ENCODE data around the gene ANTXR2.

Gene ANTXR2

GRCh38 chr4:79980448-79980847, 92.6 kb downstream of the ANTXR2 start:
- Mint-ChIP-seq H3K4me3 (no peak overlapping the region), H3K36me3 (ENCODE audit: insufficient read depth) (peaks cover 25% of the 10 kb centered on the region), H3K27me3 (no peaks in the 10 kb centered on the region), H3K27ac (ENCODE audit: low read depth) (no peak overlapping the region), H3K9me3 (no peaks in the 10 kb centered on the region), H3K4me1 (no peaks in the 10 kb centered on the region)
- DNase-seq (ENCODE audit: low spot score in 2 of 2) (no peak), ATAC-seq (replicated peaks; ENCODE audit: extremely low read depth, poor library complexity, severe bottlenecking) (no peak)

DNA sequence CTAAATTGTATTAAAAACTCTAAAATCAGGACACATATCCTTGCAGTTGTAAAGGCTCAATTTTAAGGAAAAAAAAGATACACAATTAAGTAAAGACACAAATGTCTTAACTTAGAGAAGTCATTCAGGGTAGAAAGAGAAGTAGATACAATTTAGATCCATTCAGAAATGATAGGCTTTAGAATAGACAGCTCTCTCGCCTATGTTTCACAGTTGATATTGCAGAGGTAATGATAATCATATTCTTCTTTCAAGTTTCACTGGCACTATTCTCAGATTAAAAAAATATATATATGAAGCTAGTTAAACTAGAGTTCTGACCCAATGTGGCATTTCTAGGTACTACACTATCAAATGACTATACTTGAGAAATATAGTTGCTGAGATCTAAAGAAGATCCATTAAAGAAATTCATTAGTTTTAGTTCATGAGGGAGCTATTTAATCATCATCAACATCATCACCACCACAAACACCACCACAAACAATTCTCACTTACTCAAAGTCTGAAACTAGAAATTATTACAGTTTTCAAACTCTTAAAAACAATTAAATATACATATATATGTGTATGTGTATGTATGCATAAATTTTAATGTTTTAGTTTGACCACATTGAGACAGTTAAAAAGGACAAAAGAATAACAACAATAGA, 93.1 kb downstream of the ANTXR2 start:
- no peaks in the 10 kb centered on the region for H3K9me3 Mint-ChIP-seq
- no peaks in the 10 kb centered on the region for H3K4me1 Mint-ChIP-seq
- H3K36me3 Mint-ChIP-seq (ENCODE audit: insufficient read depth): peaks cover 26% of the 10 kb centered on the region
- H3K4me3 Mint-ChIP-seq: no peak overlapping the region
- DNase-seq (ENCODE audit: low spot score in 2 of 2): no peak
- H3K27me3 Mint-ChIP-seq: no peaks in the 10 kb centered on the region
- no peak for ATAC-seq (replicated peaks; ENCODE audit: extremely low read depth, poor library complexity, severe bottlenecking)
- no peak overlapping the region for H3K27ac Mint-ChIP-seq (ENCODE audit: low read depth)

GRCh38 chr4:79977131-79977840, 95.7 kb downstream of the ANTXR2 start:
- H3K9me3 Mint-ChIP-seq: no peaks in the 10 kb centered on the region
- H3K4me3 Mint-ChIP-seq: no peak overlapping the region
- H3K27me3 Mint-ChIP-seq: no peaks in the 10 kb centered on the region
- H3K4me1 Mint-ChIP-seq: no peaks in the 10 kb centered on the region
- ATAC-seq (replicated peaks; ENCODE audit: extremely low read depth, poor library complexity, severe bottlenecking): no peak
- H3K36me3 Mint-ChIP-seq (ENCODE audit: insufficient read depth): peaks cover 26% of the 10 kb centered on the region
- no peak for DNase-seq (ENCODE audit: low spot score in 2 of 2)
- H3K27ac Mint-ChIP-seq (ENCODE audit: low read depth): no peak overlapping the region

DNA sequence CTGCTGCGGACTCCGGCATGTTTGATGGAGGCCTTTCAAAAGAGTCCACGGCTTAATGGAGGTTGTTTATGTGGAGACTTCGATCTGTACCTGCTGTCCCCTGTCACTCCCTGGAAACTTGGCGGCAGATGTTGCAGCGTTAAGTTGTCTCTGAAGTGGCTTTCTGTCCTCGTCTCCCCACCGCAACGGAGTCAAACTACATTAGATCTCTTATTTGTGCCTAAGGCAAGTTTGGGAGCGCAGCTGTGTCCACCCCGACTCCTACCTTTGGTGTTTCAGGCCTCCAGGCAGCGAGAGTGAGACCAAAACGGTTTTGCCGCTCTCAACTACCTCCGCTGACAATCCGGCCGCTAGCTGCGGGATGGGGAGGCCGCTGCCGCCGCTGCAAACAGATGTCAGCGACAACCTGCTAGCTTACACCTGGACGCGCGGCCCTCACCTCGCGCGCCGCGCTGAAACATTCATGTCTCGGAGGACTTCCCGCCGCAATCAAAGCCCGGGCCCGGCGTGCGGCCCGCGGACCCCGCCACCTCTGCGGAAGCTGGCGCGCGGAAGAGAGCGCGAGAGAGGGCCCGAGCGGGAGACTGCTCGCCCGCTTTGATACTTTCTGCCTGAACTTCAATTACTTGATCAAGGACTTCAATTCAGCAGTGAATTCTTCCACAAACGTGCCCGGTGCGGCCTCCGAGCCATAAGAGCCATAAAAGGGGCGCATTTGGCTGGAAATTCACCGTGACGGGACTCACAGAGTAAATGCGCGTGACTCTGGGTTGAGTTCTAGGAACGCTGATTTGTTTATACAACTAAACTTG, 108.4 kb downstream of the ANTXR2 start:
- Mint-ChIP-seq H3K27ac (ENCODE audit: low read depth) (no peak overlapping the region), H3K4me1 (no peaks in the 10 kb centered on the region), H3K27me3 (no peaks in the 10 kb centered on the region), H3K4me3 (no peak overlapping the region), H3K36me3 (ENCODE audit: insufficient read depth) (peaks cover 12% of the 10 kb centered on the region), H3K9me3 (no peaks in the 10 kb centered on the region)
- ATAC-seq (replicated peaks; ENCODE audit: extremely low read depth, poor library complexity, severe bottlenecking): no peak
- DNase-seq (ENCODE audit: low spot score in 2 of 2): no peak

DNA sequence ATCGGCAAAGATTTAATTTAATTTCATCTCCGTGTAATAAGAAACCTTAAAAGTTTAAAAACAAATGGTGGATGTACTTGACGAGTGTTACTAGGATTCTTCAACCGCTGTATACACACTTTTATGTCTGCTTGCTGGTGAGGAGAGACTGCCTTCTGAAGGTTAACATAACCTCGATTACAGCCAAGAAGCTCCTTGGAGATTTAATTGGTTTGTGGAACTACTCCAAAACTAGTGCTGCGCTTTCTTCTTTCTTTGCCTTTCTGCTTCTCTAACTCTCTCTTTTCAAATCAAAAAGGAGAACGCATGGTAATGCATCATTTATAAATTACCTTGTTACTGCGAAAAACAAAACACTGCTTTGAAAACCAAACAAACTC, 109.0 kb downstream of the ANTXR2 start:
- no peak overlapping the region for H3K4me3 Mint-ChIP-seq
- no peak overlapping the region for H3K27ac Mint-ChIP-seq (ENCODE audit: low read depth)
- ATAC-seq (replicated peaks; ENCODE audit: extremely low read depth, poor library complexity, severe bottlenecking) (no peak), DNase-seq (ENCODE audit: low spot score in 2 of 2) (no peak)
- peaks cover 12% of the 10 kb centered on the region for H3K36me3 Mint-ChIP-seq (ENCODE audit: insufficient read depth)
- no peaks in the 10 kb centered on the region for H3K9me3 Mint-ChIP-seq
- no peaks in the 10 kb centered on the region for H3K27me3 Mint-ChIP-seq
- no peaks in the 10 kb centered on the region for H3K4me1 Mint-ChIP-seq

DNA sequence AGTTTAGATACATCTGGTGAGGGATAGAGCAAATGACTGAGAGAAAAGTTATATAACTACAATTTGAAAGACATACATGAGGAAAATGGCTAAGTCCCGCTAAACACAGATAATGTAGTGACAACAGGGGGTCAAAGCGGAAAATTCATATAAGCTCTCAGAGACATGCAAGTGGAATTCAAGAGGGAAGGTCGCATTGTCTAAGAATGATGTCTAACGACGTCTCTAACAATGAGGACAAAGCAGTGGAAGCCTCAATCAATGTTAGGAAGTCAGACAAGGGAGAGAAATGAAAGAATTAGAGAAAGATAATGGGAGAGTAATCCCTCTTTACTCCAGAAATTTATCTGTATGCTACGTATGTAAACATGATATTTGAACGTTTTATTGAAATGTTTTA, 113.4 kb downstream of the ANTXR2 start:
- no peaks in the 10 kb centered on the region for H3K27me3 Mint-ChIP-seq
- H3K4me3 Mint-ChIP-seq: no peak overlapping the region
- H3K9me3 Mint-ChIP-seq: no peaks in the 10 kb centered on the region
- no peaks in the 10 kb centered on the region for H3K4me1 Mint-ChIP-seq
- H3K27ac Mint-ChIP-seq (ENCODE audit: low read depth): no peak overlapping the region
- no peak for DNase-seq (ENCODE audit: low spot score in 2 of 2)
- peaks cover 6% of the 10 kb centered on the region for H3K36me3 Mint-ChIP-seq (ENCODE audit: insufficient read depth)
- ATAC-seq (replicated peaks; ENCODE audit: extremely low read depth, poor library complexity, severe bottlenecking): no peak

- no peak overlapping the region for H3K4me3 Mint-ChIP-seq
- peaks cover 3% of the 10 kb centered on the region for H3K36me3 Mint-ChIP-seq (ENCODE audit: insufficient read depth)
- no peaks in the 10 kb centered on the region for H3K4me1 Mint-ChIP-seq
- ATAC-seq (replicated peaks; ENCODE audit: extremely low read depth, poor library complexity, severe bottlenecking) (no peak), DNase-seq (ENCODE audit: low spot score in 2 of 2) (no peak)
- H3K27ac Mint-ChIP-seq (ENCODE audit: low read depth): no peak overlapping the region
- H3K27me3 Mint-ChIP-seq: no peaks in the 10 kb centered on the region
- H3K9me3 Mint-ChIP-seq: no peaks in the 10 kb centered on the region
Observed at GRCh38 chr4:79958466-79959264, 114.4 kb downstream of the ANTXR2 start.

GRCh38 chr4:79949178-79949577, 123.9 kb downstream of the ANTXR2 start:
- no peak for DNase-seq (ENCODE audit: low spot score in 2 of 2)
- H3K36me3 Mint-ChIP-seq (ENCODE audit: insufficient read depth): no peaks in the 10 kb centered on the region
- no peak for ATAC-seq (replicated peaks; ENCODE audit: extremely low read depth, poor library complexity, severe bottlenecking)

DNA sequence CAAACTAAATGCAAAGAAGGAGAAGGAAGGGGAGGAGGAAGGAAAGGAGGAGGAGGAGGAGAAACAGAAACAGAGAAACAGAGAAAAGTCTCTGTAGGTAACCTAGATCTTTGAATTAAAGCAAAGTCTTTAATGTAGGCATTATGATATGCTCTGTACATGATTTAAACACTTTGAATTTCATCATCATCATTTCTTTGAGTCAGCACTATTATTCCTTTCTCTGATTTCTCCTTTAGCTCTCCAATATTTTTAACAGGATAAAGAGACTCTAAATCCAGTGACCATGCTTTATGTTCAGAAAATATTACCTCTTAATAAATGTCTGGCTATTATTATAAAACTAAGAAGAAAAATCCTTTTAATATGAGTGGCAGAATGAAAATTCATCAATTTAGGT, 124.3 kb downstream of the ANTXR2 start:
- peaks cover 4% of the 10 kb centered on the region for H3K4me1 Mint-ChIP-seq
- H3K9me3 Mint-ChIP-seq: no peaks in the 10 kb centered on the region
- DNase-seq (ENCODE audit: low spot score in 2 of 2) (no peak), ATAC-seq (replicated peaks; ENCODE audit: extremely low read depth, poor library complexity, severe bottlenecking) (no peak)
- H3K27me3 Mint-ChIP-seq: no peaks in the 10 kb centered on the region
- no peaks in the 10 kb centered on the region for H3K36me3 Mint-ChIP-seq (ENCODE audit: insufficient read depth)
- no peak overlapping the region for H3K4me3 Mint-ChIP-seq
- no peak overlapping the region for H3K27ac Mint-ChIP-seq (ENCODE audit: low read depth)

More at GRCh38 chr4:79949178-79949577, 123.9 kb downstream of the ANTXR2 start:
- Mint-ChIP-seq H3K27ac (ENCODE audit: low read depth) (no peak overlapping the region), H3K27me3 (no peaks in the 10 kb centered on the region), H3K4me3 (no peak overlapping the region), H3K9me3 (no peaks in the 10 kb centered on the region), H3K4me1 (peaks cover 4% of the 10 kb centered on the region)

- no peak for DNase-seq (ENCODE audit: low spot score in 2 of 2)
- peaks cover 4% of the 10 kb centered on the region for H3K4me1 Mint-ChIP-seq
Observed at GRCh38 chr4:79948261-79948660, 124.8 kb downstream of the ANTXR2 start.

GRCh38 chr4:79947386-79947785, 125.6 kb downstream of the ANTXR2 start:
- Mint-ChIP-seq H3K27ac (ENCODE audit: low read depth) (no peak overlapping the region), H3K9me3 (no peaks in the 10 kb centered on the region)
- no peak for ATAC-seq (replicated peaks; ENCODE audit: extremely low read depth, poor library complexity, severe bottlenecking)

More at GRCh38 chr4:79948261-79948660, 124.8 kb downstream of the ANTXR2 start:
- H3K27ac Mint-ChIP-seq (ENCODE audit: low read depth): no peak overlapping the region
- no peaks in the 10 kb centered on the region for H3K27me3 Mint-ChIP-seq
- H3K36me3 Mint-ChIP-seq (ENCODE audit: insufficient read depth): no peaks in the 10 kb centered on the region
- ATAC-seq (replicated peaks; ENCODE audit: extremely low read depth, poor library complexity, severe bottlenecking): no peak
- no peak overlapping the region for H3K4me3 Mint-ChIP-seq
- H3K9me3 Mint-ChIP-seq: no peaks in the 10 kb centered on the region

DNA sequence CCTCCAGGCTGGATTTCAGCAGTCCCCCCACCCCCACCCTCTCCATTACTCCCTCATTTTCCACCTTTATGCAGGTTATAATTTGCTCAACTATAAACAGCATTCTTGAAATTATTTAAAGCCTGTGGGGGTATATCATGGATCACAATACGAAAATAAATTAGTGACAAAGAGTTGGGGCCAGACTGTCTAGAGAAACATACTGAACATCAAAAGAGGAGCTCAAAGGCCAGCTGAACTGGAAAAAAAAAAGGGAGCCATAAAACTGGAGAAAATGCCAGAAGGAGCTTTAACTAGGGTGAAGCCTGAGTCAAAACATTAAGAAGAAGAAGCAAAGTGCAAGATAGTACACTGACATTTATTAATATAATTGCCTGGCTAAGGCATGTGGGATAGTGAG, 137.8 kb downstream of the ANTXR2 start:
- Mint-ChIP-seq H3K27me3 (no peaks in the 10 kb centered on the region), H3K27ac (ENCODE audit: low read depth) (no peak overlapping the region), H3K4me1 (no peaks in the 10 kb centered on the region), H3K4me3 (no peak overlapping the region), H3K36me3 (ENCODE audit: insufficient read depth) (no peaks in the 10 kb centered on the region), H3K9me3 (no peaks in the 10 kb centered on the region)
- no peak for DNase-seq (ENCODE audit: low spot score in 2 of 2)
- ATAC-seq (replicated peaks; ENCODE audit: extremely low read depth, poor library complexity, severe bottlenecking): no peak

More at GRCh38 chr4:79947386-79947785, 125.6 kb downstream of the ANTXR2 start:
- no peak for DNase-seq (ENCODE audit: low spot score in 2 of 2)
- Mint-ChIP-seq H3K36me3 (ENCODE audit: insufficient read depth) (no peaks in the 10 kb centered on the region), H3K27me3 (no peaks in the 10 kb centered on the region), H3K4me1 (peaks cover 4% of the 10 kb centered on the region), H3K4me3 (no peak overlapping the region)

Data from central memory CD8-positive, alpha-beta T cell (primary cell).